Right lobe of liver (tissue), 6 donors: ENCODE results near the gene TTC23L. TPM values are rescaled to one million over a fixed set of nuclear protein-coding genes. Genes with fewer than 3 reads are reported as not detected.

Source experiments
- ATAC-seq, 4 donors: fragments of 200-7000 bp; cut with Tn5 transposase; one replicate each; pipeline ENCODE4 v1.9.1; 2020; ENCODE audit warnings: mild to moderate bottlenecking in 4 of 4, moderate library complexity in 4 of 4
- DNase-seq, 3 donors: peaks; one replicate each; pipeline ENCODE4 v3.0.0-alpha.2; 2020
- H3K27ac ChIP-seq, 3 donors: fragments of 200-600 bp; one replicate each; pipeline ENCODE4 v1.8.0; 2022
- H3K27me3 ChIP-seq, 2 donors: fragments of 200-600 bp; one replicate each; pipeline ENCODE4 v1.8.0; 2022
- H3K36me3 ChIP-seq, 4 donors: fragments of 200-600 bp; sonication (generic) in 1 of 4; one replicate each; pipeline versions ENCODE4 v1.5.1 to v1.8.0; 2017 to 2022; ENCODE audit warnings: control low read depth in 1 of 4
- H3K4me1 ChIP-seq, 4 donors: fragments of 200-600 bp; sonication (generic) in 1 of 4; one replicate each; pipeline versions ENCODE4 v1.5.1 to v1.8.0; 2017 to 2022; ENCODE audit warnings: control low read depth in 1 of 4
- H3K4me3 ChIP-seq, 3 donors: fragments of 200-600 bp; one replicate each; pipeline ENCODE4 v1.8.0; 2022
- H3K9me3 ChIP-seq, 4 donors: fragments of 200-600 bp; sonication (generic) in 1 of 4; one replicate each; pipeline versions ENCODE4 v1.5.1 to v1.8.0; 2017 to 2022; ENCODE audit warnings: control low read depth in 1 of 4
- POLR2A ChIP-seq: fragments of 450-650 bp; IDR thresholded peaks from one replicate; pipeline ENCODE4 v1.6.1; 2017; ENCODE audit warnings: antibody characterized with exemption, mild to moderate bottlenecking
- WGBS: methylation state at CpG from one replicate; pipeline ENCODE4 v1.1.6; 2018; ENCODE audit warnings: low coverage, low lambda C conversion rate; ENCODE audit not compliant: insufficient coverage; ENCODE audit errors: missing lambda C conversion rate; 5-methylcytosine and 5-hydroxymethylcytosine counted together
- intact Hi-C, 2 donors: fragments of 100-400 bp; cut with DNase I; formaldehyde crosslinking; loops; one replicate each; pipeline versions ENCODE4 v1.11.2 to v1.14.1; 2022
- total RNA-seq, 6 experiments: library from RNA; depleted of rRNA in 2 of 6; stranded (reverse); fragments of >200 nt in 2 of 6; fragmentation: NEBNext Ultra II Directional in 3 of 6; extraction: Animal tissue kit (Norgen Biotek cat#: 25700) in 3 of 6; gene quantifications; one replicate each; pipeline versions ENCODE4 v1.1.0 to v1.2.4, GENCODE V29; 2016 to 2023
- TF ChIP-seq, protein P1 (sequence below), 4 donors: fragments of 200-600 bp in 3 of 4; fragments of 450-650 bp in 1 of 4; IDR thresholded peaks; one replicate each; pipeline versions ENCODE4 v1.5.1 to v1.8.0; 2016 to 2022; ENCODE audit warnings: antibody characterized with exemption in 4 of 4, mild to moderate bottlenecking in 2 of 4
- donor health status: DM: no; HTN: yes; CAD: no.
- donor health status: DM: no; HTN: no; CAD: no.
- donor health status: DM: no; HTN: no; CAD: no.
- donor health status: DM: no; HTN: yes; CAD: no.
- donor health status: DM: no; HTN: yes; CAD: no.

TTC23L gene
- total RNA-seq, 6 experiments from 2014 or later, result 0.15 to 0.51 TPM; not detected in 4

DNA sequence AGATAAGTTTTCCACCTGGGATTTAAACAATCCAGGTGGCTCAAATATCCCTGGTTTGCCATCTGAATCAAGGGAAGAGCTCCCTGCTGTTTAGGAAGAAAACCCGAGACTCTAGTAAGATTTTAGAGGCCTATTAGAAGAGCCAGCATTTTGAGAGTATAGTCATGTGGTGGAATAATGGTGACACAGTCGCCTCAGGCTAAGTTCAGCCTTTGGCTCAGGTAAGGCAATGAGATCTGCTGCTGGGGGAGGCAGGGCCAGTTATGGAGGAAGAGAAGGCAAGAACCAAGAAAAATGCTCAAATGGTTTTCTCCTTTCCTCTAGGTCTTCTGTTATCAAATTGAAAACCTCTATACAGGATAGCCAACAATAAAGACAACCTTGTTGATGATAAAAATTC is 60.1 kb downstream of the TTC23L start:
- no peaks in the 10 kb centered on the region for H3K36me3 ChIP-seq
- intact Hi-C loops, result loop anchor here in 1 of 2 donors (5.0 kb wide), 1 partner anchor 422 kb away; no protein-coding TSS in a partner anchor
- H3K4me1 ChIP-seq, result no peaks in the 10 kb centered on the region
- no peak overlapping the region for H3K4me3 ChIP-seq
- no peak for ATAC-seq
- no peak for DNase-seq
- H3K27ac ChIP-seq, result no peak overlapping the region
- H3K27me3 ChIP-seq, result no peaks in the 10 kb centered on the region
- no peaks in the 10 kb centered on the region for H3K9me3 ChIP-seq
- WGBS, result 85% methylated on average over 2 of the region's 2 CpGs
- TF ChIP-seq, protein P1, sequence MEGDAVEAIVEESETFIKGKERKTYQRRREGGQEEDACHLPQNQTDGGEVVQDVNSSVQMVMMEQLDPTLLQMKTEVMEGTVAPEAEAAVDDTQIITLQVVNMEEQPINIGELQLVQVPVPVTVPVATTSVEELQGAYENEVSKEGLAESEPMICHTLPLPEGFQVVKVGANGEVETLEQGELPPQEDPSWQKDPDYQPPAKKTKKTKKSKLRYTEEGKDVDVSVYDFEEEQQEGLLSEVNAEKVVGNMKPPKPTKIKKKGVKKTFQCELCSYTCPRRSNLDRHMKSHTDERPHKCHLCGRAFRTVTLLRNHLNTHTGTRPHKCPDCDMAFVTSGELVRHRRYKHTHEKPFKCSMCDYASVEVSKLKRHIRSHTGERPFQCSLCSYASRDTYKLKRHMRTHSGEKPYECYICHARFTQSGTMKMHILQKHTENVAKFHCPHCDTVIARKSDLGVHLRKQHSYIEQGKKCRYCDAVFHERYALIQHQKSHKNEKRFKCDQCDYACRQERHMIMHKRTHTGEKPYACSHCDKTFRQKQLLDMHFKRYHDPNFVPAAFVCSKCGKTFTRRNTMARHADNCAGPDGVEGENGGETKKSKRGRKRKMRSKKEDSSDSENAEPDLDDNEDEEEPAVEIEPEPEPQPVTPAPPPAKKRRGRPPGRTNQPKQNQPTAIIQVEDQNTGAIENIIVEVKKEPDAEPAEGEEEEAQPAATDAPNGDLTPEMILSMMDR (IDR thresholded peaks at IDR 0.05), result no peak
- TF ChIP-seq POLR2A, result no peak

DNA sequence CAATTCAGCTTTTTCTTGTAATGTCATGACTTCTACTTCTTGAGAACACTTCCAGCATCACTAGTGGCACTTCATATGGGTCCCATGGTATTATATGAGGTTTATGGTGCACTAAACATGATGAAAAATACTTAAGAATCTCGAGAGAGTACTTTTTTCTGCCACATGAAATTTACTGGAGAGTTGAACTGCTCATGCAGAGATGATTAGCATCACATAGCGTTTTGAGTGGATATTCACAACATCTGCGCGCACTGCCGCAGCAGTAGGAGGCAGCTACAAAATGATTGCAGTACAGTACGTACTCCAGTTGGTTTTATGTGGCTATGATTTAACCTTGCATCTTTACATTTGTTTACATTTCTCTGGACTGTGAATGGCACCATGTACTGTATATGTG is 61.7 kb downstream of the TTC23L start:
- DNase-seq (no peak), ATAC-seq (no peak)
- Histone ChIP-seq H3K36me3 (no peaks in the 10 kb centered on the region), H3K27me3 (no peaks in the 10 kb centered on the region), H3K9me3 (no peaks in the 10 kb centered on the region), H3K27ac (no peak overlapping the region), H3K4me1 (no peaks in the 10 kb centered on the region), H3K4me3 (no peak overlapping the region)
- TF ChIP-seq, protein P1 (IDR thresholded peaks at IDR 0.05), result no peak
- no peak for TF ChIP-seq POLR2A
- WGBS, result 93% methylated on average over 6 of the region's 6 CpGs
- intact Hi-C loops, result loop anchor here in 1 of 2 donors (5.0 kb wide), 1 partner anchor 423 kb away; no protein-coding TSS in a partner anchor

- Histone ChIP-seq H3K4me1 (no peaks in the 10 kb centered on the region), H3K36me3 (no peaks in the 10 kb centered on the region), H3K27me3 (no peaks in the 10 kb centered on the region), H3K9me3 (no peaks in the 10 kb centered on the region), H3K27ac (no peak overlapping the region), H3K4me3 (no peak overlapping the region)
- intact Hi-C loops, result loop anchor here in 1 of 2 donors (5.0 kb wide), 1 partner anchor 426 kb away; no protein-coding TSS in a partner anchor
- 83% methylated on average over 1 of the region's 1 CpG for WGBS
- DNase-seq (no peak), ATAC-seq (no peak)
- TF ChIP-seq POLR2A, result no peak
- TF ChIP-seq, protein P1 (IDR thresholded peaks at IDR 0.05), result no peak
Observed at GRCh38 chr5:34903260-34903659, 64.3 kb downstream of the TTC23L start.

- WGBS, result 81% methylated on average over 2 of the region's 2 CpGs
Observed at GRCh38 chr5:34905564-34905963, 66.6 kb downstream of the TTC23L start.

More at GRCh38 chr5:34905564-34905963, 66.6 kb downstream of the TTC23L start:
- ATAC-seq, result peak in 1 of 4 donors; percentile 27
- no peak for TF ChIP-seq POLR2A
- TF ChIP-seq, protein P1 (IDR thresholded peaks at IDR 0.05), result peak; percentile 19 to 45 (median 38)
- Histone ChIP-seq H3K4me3 (no peak overlapping the region), H3K4me1 (no peaks in the 10 kb centered on the region), H3K27me3 (no peaks in the 10 kb centered on the region), H3K9me3 (no peaks in the 10 kb centered on the region), H3K36me3 (peaks cover 0 to 5% (median 3%) of the 10 kb centered on the region in 4 donors), H3K27ac (no peak overlapping the region)
- no peak for DNase-seq
- intact Hi-C loops, result no loop called here
